PC-9 (cell line): ENCODE measurements around the gene TRMT2A. TPM values are rescaled to one million over a fixed set of nuclear protein-coding genes. Genes with fewer than 3 reads are reported as not detected.

Experiments
- BruUV-seq: library from RNA; stranded (reverse); fragments of 400-500 nt; replicated peaks from 2 replicates; lab custom pipeline; 2021; lab: Mats Ljungman, UMichigan
- CTCF ChIA-PET: fragments of 300-600 bp; sonication (Branson Sonifier 250); formaldehyde crosslinking; loops from one replicate; lab custom pipeline; 2022; ENCODE audit warnings: antibody characterized with exemption; lab: Charles Lee
- POLR2A ChIA-PET: fragments of 300-600 bp; sonication (Branson Sonifier 250); formaldehyde crosslinking; loops from one replicate; lab custom pipeline; 2022; ENCODE audit warnings: antibody characterized with exemption; ENCODE audit not compliant: unreplicated experiment; lab: Charles Lee
- DNase-seq, 2 experiments: peaks; one replicate each; pipeline versions ENCODE4 v3.0.0 to v3.0.0-alpha.2; 2015 to 2022; ENCODE audit warnings: mixed read lengths in 1 of 2
- H2AFZ ChIP-seq: fragments of 200-600 bp; sonication (generic); 2 replicates; pipeline ENCODE4 v1.8.1; 2017; ENCODE audit warnings: antibody characterized with exemption
- H3F3A ChIP-seq: fragments of 200-600 bp; sonication (generic); 2 replicates; pipeline ENCODE4 v1.8.1; 2017; ENCODE audit warnings: antibody characterized with exemption, mild to moderate bottlenecking, low read depth; ENCODE audit not compliant: insufficient read depth
- H3K27ac ChIP-seq: fragments of 200-600 bp; sonication (generic); 2 replicates; pipeline ENCODE4 v1.6.1; 2016; ENCODE audit warnings: mixed run types
- H3K27me3 ChIP-seq: fragments of 200-600 bp; sonication (generic); 2 replicates; pipeline ENCODE4 v1.6.1; 2016; ENCODE audit warnings: low read depth, mixed run types; ENCODE audit not compliant: insufficient read depth
- H3K36me3 ChIP-seq: fragments of 200-600 bp; sonication (generic); 2 replicates; pipeline ENCODE4 v1.6.1; 2016; ENCODE audit warnings: low read depth, mixed run types
- H3K4me1 ChIP-seq: fragments of 200-600 bp; sonication (generic); replicated peaks from 2 replicates; pipeline ENCODE4 v1.6.1; 2016; ENCODE audit warnings: mixed run types; ENCODE audit not compliant: insufficient read depth
- H3K4me2 ChIP-seq: fragments of 200-600 bp; sonication (generic); 2 replicates; pipeline ENCODE4 v1.6.1; 2017; ENCODE audit warnings: mixed run types
- H3K4me3 ChIP-seq: fragments of 200-600 bp; sonication (generic); 2 replicates; pipeline ENCODE4 v1.6.1; 2016; ENCODE audit warnings: mixed run types
- H3K79me2 ChIP-seq: fragments of 200-600 bp; sonication (generic); 2 replicates; pipeline ENCODE4 v1.6.1; 2017; ENCODE audit warnings: low read depth, mixed run types
- H3K9me2 ChIP-seq: fragments of 200-600 bp; sonication (generic); 2 replicates; pipeline ENCODE4 v1.8.1; 2017; ENCODE audit warnings: mild to moderate bottlenecking; ENCODE audit not compliant: insufficient read depth
- H3K9me3 ChIP-seq: fragments of 200-600 bp; sonication (generic); 2 replicates; pipeline ENCODE4 v1.8.1; 2016; ENCODE audit warnings: low read depth; ENCODE audit not compliant: insufficient read depth
- H4K20me1 ChIP-seq: fragments of 200-600 bp; sonication (generic); 2 replicates; pipeline ENCODE4 v1.8.1; 2017; ENCODE audit not compliant: insufficient read depth
- EZH2 ChIP-seq: fragments of 200-600 bp; sonication (generic); IDR thresholded peaks from 2 replicates; pipeline ENCODE4 v1.8.0; 2017; ENCODE audit warnings: antibody characterized with exemption, low read depth
- intact Hi-C: fragments of 100-400 bp; cut with micrococcal nuclease; formaldehyde crosslinking; loops from one replicate; pipeline ENCODE4 v1.10.0; 2022; ENCODE audit not compliant: unreplicated experiment
- total RNA-seq: library from RNA; stranded (reverse); gene quantifications from 2 replicates; pipeline ENCODE4 v1.2.3, GENCODE V29; 2021
- TF ChIP-seq, protein P1 (sequence below): fragments of 200-600 bp; sonication (generic); conservative IDR thresholded peaks from 2 replicates; pipeline ENCODE4 v1.6.1; 2017; ENCODE audit warnings: mixed run types, antibody characterized with exemption, mild to moderate bottlenecking, moderate library complexity

TRMT2A gene
- total RNA-seq, 1 experiment from 2014 or later: 31.5 TPM

DNA sequence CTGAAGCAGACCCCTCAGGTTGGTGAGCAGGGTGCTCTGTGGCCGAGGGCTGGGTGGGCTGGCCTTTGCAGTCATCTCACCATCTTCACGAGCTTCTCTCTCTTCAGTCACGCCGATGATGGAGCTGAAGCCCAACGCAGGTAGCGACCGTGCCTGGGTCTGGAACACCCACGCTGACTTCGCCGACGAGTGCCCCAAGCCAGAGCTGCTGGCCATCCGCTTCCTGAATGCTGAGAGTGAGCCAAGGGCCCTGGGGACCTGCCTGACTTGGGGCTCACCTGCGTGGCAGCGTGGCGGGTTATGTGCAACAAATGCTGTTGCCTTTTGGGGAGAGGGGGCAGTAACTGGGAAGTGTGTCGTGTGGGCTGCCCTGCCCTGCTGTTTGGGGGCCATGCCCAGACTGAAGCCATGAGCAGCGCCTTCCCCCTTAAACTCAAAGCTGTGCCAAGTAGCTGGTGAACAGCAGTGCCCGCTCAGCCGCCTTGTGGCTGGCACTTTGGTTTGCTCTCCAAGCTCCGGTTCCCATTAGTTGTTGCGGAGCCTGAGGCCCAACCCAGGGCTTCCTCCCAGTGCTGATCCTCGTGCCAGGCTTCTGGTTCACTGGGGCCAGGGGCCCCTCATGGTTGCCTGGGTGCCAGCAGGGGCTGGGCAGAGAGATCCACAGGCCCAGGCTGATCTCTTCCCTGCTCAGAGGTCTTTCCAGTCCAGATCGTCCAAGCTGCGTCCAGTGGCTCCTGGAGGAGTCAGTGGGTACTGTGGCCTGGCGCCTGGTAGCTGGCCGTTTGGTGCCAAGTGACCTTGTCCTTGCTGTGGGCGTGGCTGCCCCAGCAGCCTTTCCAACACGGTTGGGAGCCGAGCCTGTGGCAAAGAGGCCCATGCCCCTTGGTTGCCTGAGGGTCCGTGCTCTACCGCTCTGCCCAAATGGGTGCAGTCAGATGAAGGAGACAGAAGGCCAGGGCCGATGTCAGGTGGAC, 8.5 kb upstream of the TRMT2A start:
- H3K36me3 ChIP-seq: no peaks in the 10 kb centered on the region
- no TSS peak for BruUV-seq
- no peaks in the 10 kb centered on the region for H3K9me3 ChIP-seq
- CTCF ChIA-PET: no interaction called here
- H4K20me1 ChIP-seq: no peaks in the 10 kb centered on the region
- no peaks in the 10 kb centered on the region for H3K9me2 ChIP-seq
- H3K4me1 ChIP-seq: no peaks in the 10 kb centered on the region
- POLR2A ChIA-PET: interaction anchor here (0.6 kb wide), 1 partner anchor 1127 kb away, joined by 4 read pairs; no protein-coding TSS in a partner anchor
- H3K79me2 ChIP-seq: peaks cover 17% of the 10 kb centered on the region
- no peak for DNase-seq
- no peak for TF ChIP-seq EZH2
- TF ChIP-seq, protein P1, sequence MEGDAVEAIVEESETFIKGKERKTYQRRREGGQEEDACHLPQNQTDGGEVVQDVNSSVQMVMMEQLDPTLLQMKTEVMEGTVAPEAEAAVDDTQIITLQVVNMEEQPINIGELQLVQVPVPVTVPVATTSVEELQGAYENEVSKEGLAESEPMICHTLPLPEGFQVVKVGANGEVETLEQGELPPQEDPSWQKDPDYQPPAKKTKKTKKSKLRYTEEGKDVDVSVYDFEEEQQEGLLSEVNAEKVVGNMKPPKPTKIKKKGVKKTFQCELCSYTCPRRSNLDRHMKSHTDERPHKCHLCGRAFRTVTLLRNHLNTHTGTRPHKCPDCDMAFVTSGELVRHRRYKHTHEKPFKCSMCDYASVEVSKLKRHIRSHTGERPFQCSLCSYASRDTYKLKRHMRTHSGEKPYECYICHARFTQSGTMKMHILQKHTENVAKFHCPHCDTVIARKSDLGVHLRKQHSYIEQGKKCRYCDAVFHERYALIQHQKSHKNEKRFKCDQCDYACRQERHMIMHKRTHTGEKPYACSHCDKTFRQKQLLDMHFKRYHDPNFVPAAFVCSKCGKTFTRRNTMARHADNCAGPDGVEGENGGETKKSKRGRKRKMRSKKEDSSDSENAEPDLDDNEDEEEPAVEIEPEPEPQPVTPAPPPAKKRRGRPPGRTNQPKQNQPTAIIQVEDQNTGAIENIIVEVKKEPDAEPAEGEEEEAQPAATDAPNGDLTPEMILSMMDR: no peak
- H2AFZ ChIP-seq: no peak overlapping the region
- H3K4me2 ChIP-seq: no peak overlapping the region
- no peak overlapping the region for H3K27ac ChIP-seq
- no peak overlapping the region for H3K4me3 ChIP-seq
- peaks cover 5% of the 10 kb centered on the region; the same call in 1 of the 2 replicates for H3F3A ChIP-seq
- no peaks in the 10 kb centered on the region for H3K27me3 ChIP-seq
- intact Hi-C loops: no loop called here

DNA sequence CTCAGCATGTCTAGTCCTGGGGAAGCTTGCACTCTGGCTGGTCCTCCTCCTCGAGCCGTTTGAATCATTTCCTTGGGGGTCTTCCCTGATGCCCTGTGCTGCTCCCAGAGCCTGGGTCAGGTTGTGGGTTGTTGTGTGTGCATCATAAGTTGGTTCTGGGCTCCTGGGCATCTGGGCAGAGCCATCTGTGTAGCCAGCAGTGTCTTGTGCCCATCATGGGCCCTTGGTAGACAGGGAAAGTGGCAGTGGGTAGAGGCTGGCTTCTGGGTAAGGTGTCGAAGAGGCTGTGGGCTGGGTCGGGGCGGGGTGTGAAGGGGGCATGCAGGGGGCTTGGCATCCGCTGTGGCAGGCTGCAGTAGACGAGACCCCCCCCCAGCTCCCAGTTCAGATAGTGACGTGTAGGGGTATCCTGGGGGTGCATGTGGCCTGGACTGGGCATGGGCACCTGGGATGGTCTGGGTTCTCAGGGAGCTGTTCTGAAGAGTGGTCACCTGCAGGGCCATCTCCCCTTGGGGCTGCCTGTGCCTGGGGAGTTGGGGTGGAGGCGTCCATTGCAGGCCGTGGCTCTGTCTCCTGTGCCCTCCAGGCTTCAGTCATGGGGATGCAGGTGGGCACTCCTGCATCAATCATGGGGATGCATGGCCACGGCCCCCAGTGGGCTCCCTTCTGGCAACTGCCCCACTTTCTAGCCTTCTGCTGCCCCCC, 7.2 kb upstream of the TRMT2A start:
- H3K4me2 ChIP-seq: no peak overlapping the region
- H3K9me3 ChIP-seq: no peaks in the 10 kb centered on the region
- H3F3A ChIP-seq: no peaks in the 10 kb centered on the region
- intact Hi-C loops: no loop called here
- H3K4me1 ChIP-seq: peaks cover under 1% of the 10 kb centered on the region; the same call in 1 of the 2 replicates
- H3K27ac ChIP-seq: no peak overlapping the region
- no peaks in the 10 kb centered on the region for H3K36me3 ChIP-seq
- TF ChIP-seq EZH2: no peak
- TF ChIP-seq, protein P1: no peak
- H3K9me2 ChIP-seq: no peaks in the 10 kb centered on the region
- no peaks in the 10 kb centered on the region for H3K27me3 ChIP-seq
- peaks cover 30% of the 10 kb centered on the region for H3K79me2 ChIP-seq
- H4K20me1 ChIP-seq: no peaks in the 10 kb centered on the region
- no peak for DNase-seq
- no peak overlapping the region for H2AFZ ChIP-seq
- ChIA-PET POLR2A (no interaction called here), CTCF (no interaction called here)
- no TSS peak for BruUV-seq
- no peak overlapping the region for H3K4me3 ChIP-seq

DNA sequence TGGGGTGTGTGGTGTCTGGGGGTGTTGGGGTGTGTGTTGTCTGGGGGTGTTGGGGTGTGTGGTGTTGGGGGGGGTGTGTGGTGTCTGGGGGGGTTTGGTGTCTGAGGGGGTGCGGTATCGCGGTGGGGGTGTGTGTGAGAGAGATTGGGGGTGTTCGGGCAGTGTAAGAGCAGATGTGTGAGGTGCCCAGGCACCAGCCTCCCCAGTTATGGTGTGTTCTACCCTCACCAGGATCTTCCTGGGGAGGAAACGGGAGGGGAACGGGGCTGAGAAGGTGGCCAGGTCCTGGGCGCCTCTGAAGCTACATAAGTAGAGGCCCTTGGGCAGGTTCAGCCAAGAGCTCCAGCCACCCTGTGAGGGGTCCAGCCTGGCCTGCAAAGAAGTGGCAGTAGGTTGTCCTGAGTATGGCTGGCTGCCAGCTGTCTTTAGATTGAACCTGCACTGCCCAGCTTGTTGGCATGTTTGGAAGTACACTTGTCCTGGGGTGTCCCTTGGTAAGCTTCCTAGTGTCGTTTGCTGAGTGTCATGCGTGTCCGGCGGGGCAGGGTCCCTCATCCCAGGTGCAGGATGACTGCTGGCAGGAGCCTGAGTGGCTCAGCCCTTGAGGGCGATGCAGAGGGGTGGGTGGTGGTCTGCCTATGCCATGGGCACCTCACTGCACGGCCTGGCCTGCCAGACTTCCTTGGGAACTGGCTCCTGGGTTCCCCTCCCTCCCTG, 6.5 kb upstream of the TRMT2A start:
- H3K9me2 ChIP-seq: no peaks in the 10 kb centered on the region
- CTCF ChIA-PET: no interaction called here
- H3K27me3 ChIP-seq: no peaks in the 10 kb centered on the region
- no peak overlapping the region for H2AFZ ChIP-seq
- no TSS peak for BruUV-seq
- intact Hi-C loops: no loop called here
- no peaks in the 10 kb centered on the region for H3K9me3 ChIP-seq
- no peak overlapping the region for H3K27ac ChIP-seq
- H3K4me3 ChIP-seq: no peak overlapping the region
- no peaks in the 10 kb centered on the region for H3F3A ChIP-seq
- TF ChIP-seq, protein P1: no peak
- TF ChIP-seq EZH2: no peak
- no peak for DNase-seq
- peaks cover 8% of the 10 kb centered on the region; the same call in 1 of the 2 replicates for H3K4me1 ChIP-seq
- peaks cover 37% of the 10 kb centered on the region for H3K79me2 ChIP-seq
- no peak overlapping the region for H3K4me2 ChIP-seq
- no peaks in the 10 kb centered on the region for H3K36me3 ChIP-seq
- POLR2A ChIA-PET: no interaction called here
- H4K20me1 ChIP-seq: no peaks in the 10 kb centered on the region
